Ishikawa (cell line): ENCODE data around the gene GRIA4.

Source experiments
- CEBPB ChIP-seq: IDR thresholded peaks from 2 replicates; pipeline ENCODE4 v1.6.1; 2012
- CREB1 ChIP-seq: IDR thresholded peaks from 2 replicates; pipeline ENCODE4 v1.6.1; 2012; ENCODE audit warnings: low read depth
- EGR1 ChIP-seq: IDR thresholded peaks from 2 replicates; pipeline ENCODE4 v1.6.1; 2012
- EP300 ChIP-seq: IDR thresholded peaks from 2 replicates; pipeline ENCODE4 v1.6.1; 2012; ENCODE audit warnings: borderline replicate concordance
- FOXM1 ChIP-seq: IDR thresholded peaks from 2 replicates; pipeline ENCODE4 v1.6.1; 2012; ENCODE audit warnings: low read depth, borderline replicate concordance
- MAX ChIP-seq: IDR thresholded peaks from 2 replicates; pipeline ENCODE4 v1.6.1; 2012
- NFIC ChIP-seq: IDR thresholded peaks from 2 replicates; pipeline ENCODE4 v1.6.1; 2012
- RAD21 ChIP-seq: IDR thresholded peaks from 2 replicates; pipeline ENCODE4 v1.6.1; 2012; ENCODE audit warnings: low read depth
- REST ChIP-seq: IDR thresholded peaks from 2 replicates; pipeline ENCODE4 v1.6.1; 2012; ENCODE audit warnings: low read depth, mild to moderate bottlenecking
- TAF1 ChIP-seq: IDR thresholded peaks from 2 replicates; pipeline ENCODE4 v1.6.1; 2012; ENCODE audit warnings: low read depth, mild to moderate bottlenecking
- TCF12 ChIP-seq: IDR thresholded peaks from 2 replicates; pipeline ENCODE4 v1.6.1; 2012; ENCODE audit warnings: low read depth
- TEAD4 ChIP-seq: IDR thresholded peaks from 2 replicates; pipeline ENCODE4 v1.6.1; 2012
- USF1 ChIP-seq: IDR thresholded peaks from 2 replicates; pipeline ENCODE4 v1.6.1; 2012
- YY1 ChIP-seq: IDR thresholded peaks from 2 replicates; pipeline ENCODE4 v1.6.1; 2012; ENCODE audit warnings: low read depth
- ZBTB7A ChIP-seq: IDR thresholded peaks from 2 replicates; pipeline ENCODE4 v1.6.1; 2012; ENCODE audit warnings: low read depth

The GRIA4 gene

GRCh38 chr11:105609341-105609781, 512 bp upstream of the GRIA4 start:
- TF ChIP-seq CREB1 (no peak), REST (no peak), ZBTB7A (no peak), CEBPB (no peak), NFIC (no peak), TEAD4 (no peak)

- TF ChIP-seq MAX = no peak
- no peak for TF ChIP-seq NFIC
- no peak for TF ChIP-seq EGR1
- no peak for TF ChIP-seq REST
- TF ChIP-seq TAF1 = no peak
- no peak for TF ChIP-seq USF1
- no peak for TF ChIP-seq CEBPB
- TF ChIP-seq EP300 = no peak
These were observed 1.1 kb downstream of the GRIA4 start for GRCh38 chr11:105610871-105611571.

- no peak for TF ChIP-seq TAF1
These were observed 1.9 kb downstream of the GRIA4 start for GRCh38 chr11:105611572-105612441.

GRCh38 chr11:105612771-105613170, 2.9 kb downstream of the GRIA4 start:
- TF ChIP-seq CREB1 (no peak), TCF12 (no peak), CEBPB (no peak), EP300 (no peak), USF1 (no peak), EGR1 (no peak), RAD21 (no peak), REST (no peak), FOXM1 (no peak), TAF1 (no peak), ZBTB7A (no peak), NFIC (no peak), MAX (no peak), YY1 (no peak), TEAD4 (no peak)

- TF ChIP-seq FOXM1 (no peak), TEAD4 (no peak), EP300 (no peak), CEBPB (no peak), YY1 (no peak), USF1 (no peak), REST (no peak), CREB1 (no peak), ZBTB7A (no peak), TCF12 (no peak), EGR1 (no peak), MAX (no peak)
These were observed 3.3 kb downstream of the GRIA4 start for GRCh38 chr11:105613183-105613582.
